DOHH2 (cell line): ENCODE measurements around the gene KLRC2.
"Not testable (repeated sequence)": the region's sequence is repeated elsewhere in the genome, so short reads cannot be mapped to it uniquely, and the experiment has no call there.

ENCODE experiments used
- CTCF ChIP-seq: fragments of 200-600 bp; sonication (generic); IDR thresholded peaks from one replicate; pipeline ENCODE4 v1.5.1; 2014; ENCODE audit warnings: antibody characterized with exemption, mild to moderate bottlenecking, low read depth, low read length; ENCODE audit not compliant: poor library complexity, severe bottlenecking
- EZH2phosphoT487 ChIP-seq: fragments of 200-600 bp; sonication (generic); IDR thresholded peaks from 2 replicates; pipeline ENCODE4 v1.6.1; 2017; ENCODE audit warnings: borderline replicate concordance, mild to moderate bottlenecking, antibody characterized with exemption, low read length, moderate library complexity, mixed read lengths

DNA sequence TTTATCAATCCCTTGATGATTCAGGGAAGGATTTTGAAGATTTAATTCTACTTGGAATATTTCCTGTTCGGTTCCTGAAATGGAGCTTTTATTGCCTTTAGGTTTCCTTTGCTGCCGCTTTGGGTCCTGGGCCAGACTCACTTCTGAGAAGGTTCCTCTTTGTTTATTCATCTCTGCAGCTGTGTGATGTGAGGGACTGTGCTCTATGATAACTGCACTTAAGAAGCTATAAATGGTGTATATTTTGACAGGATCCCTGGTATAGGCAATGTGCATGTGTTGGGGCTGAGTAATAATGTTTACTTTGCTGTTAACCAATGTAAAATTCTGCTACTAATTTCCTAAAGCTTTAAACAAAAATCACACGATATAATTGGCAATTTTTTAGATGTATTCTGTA is at the start of gene KLRC2:
- TF ChIP-seq CTCF, EZH2phosphoT487: not testable (repeated sequence)
